Esophagus muscularis mucosa (tissue), 4 donors: Measurements from ENCODE around the gene BRSK2. TPM values are rescaled to one million over a fixed set of nuclear protein-coding genes. Genes with fewer than 3 reads are reported as not detected.

Experiments
- DNase-seq: peaks from one replicate; pipeline ENCODE4 v3.0.0-alpha.2; 2017; ENCODE audit errors: extremely low spot score
- H3K27ac ChIP-seq, 4 donors: fragments of 200-600 bp; sonication (generic); replicated peaks in 1 of 4; 1 replicate in 3 of 4; 2 replicates in 1 of 4; pipeline ENCODE4 v1.5.1; 2016 to 2019; ENCODE audit warnings: mild to moderate bottlenecking in 1 of 4
- H3K27me3 ChIP-seq, 4 donors: fragments of 200-600 bp; sonication (generic); one replicate each; pipeline versions ENCODE4 v1.5.1 to v1.6.0; 2016 to 2019
- H3K36me3 ChIP-seq, 4 donors: fragments of 200-600 bp; sonication (generic); one replicate each; pipeline ENCODE4 v1.5.1; 2016 to 2019
- H3K4me1 ChIP-seq, 4 donors: fragments of 200-600 bp; sonication (generic); one replicate each; pipeline ENCODE4 v1.5.1; 2016 to 2019
- H3K4me3 ChIP-seq, 4 donors: fragments of 200-600 bp; sonication (generic); 1 replicate in 2 of 4; 2 replicates in 2 of 4; pipeline ENCODE4 v1.5.1; 2016 to 2019; ENCODE audit warnings: mild to moderate bottlenecking in 4 of 4, moderate library complexity in 1 of 4
- H3K9me3 ChIP-seq, 4 donors: fragments of 200-600 bp; sonication (generic); 1 replicate in 3 of 4; 2 replicates in 1 of 4; pipeline ENCODE4 v1.5.1; 2016 to 2019
- CTCF ChIP-seq, 3 experiments: fragments of 200-600 bp in 2 of 3; fragments of 450-650 bp in 1 of 3; sonication (generic) in 2 of 3; IDR thresholded peaks; one replicate each; pipeline ENCODE4 v1.5.1; 2017 to 2019; ENCODE audit warnings: antibody characterized with exemption in 3 of 3, mild to moderate bottlenecking in 2 of 3, moderate library complexity in 1 of 3
- EP300 ChIP-seq: sonication (generic); formaldehyde crosslinking; IDR thresholded peaks from one replicate; pipeline ENCODE4 v1.6.1; 2017; ENCODE audit warnings: antibody characterized with exemption
- POLR2A ChIP-seq: fragments of 450-650 bp; IDR thresholded peaks from one replicate; pipeline ENCODE4 v1.6.1; 2017; ENCODE audit warnings: antibody characterized with exemption, moderate library complexity, mild to moderate bottlenecking, low read depth
- POLR2AphosphoS5 ChIP-seq, 2 donors: sonication (generic); formaldehyde crosslinking; IDR thresholded peaks; one replicate each; pipeline ENCODE4 v1.6.1; 2017; ENCODE audit warnings: antibody characterized with exemption in 2 of 2
- WGBS: methylation state at CpG from one replicate; pipeline ENCODE4 v1.1.5; 2018; 5-methylcytosine and 5-hydroxymethylcytosine counted together
- intact Hi-C: fragments of 100-400 bp; cut with DNase I; formaldehyde crosslinking; loops from one replicate; pipeline ENCODE4 v1.15.1; 2023
- total RNA-seq, 4 donors: library from RNA; depleted of rRNA; stranded (reverse); fragments of >200 nt; gene quantifications; one replicate each; pipeline versions ENCODE4 v1.1.0 to v1.2.1, GENCODE V29; 2016

Gene BRSK2
- total RNA-seq, 4 donors from 2014 or later = 1.0 to 3.3 (median 2.8) TPM

- no peak overlapping the region for H3K27ac ChIP-seq
- H3K4me1 ChIP-seq = peaks cover 2 to 7% (median 6%) of the 10 kb centered on the region in 4 donors
- intact Hi-C loops = no loop called here
- no peak for DNase-seq
- no peaks in the 10 kb centered on the region for H3K9me3 ChIP-seq
- peaks cover 2 to 95% (median 28%) of the 10 kb centered on the region in 4 donors for H3K27me3 ChIP-seq
- TF ChIP-seq POLR2AphosphoS5 (IDR thresholded peaks at IDR 0.05) = no peak
- no peak for TF ChIP-seq POLR2A
- no peak for TF ChIP-seq CTCF (IDR thresholded peaks at IDR 0.05)
- no peak for TF ChIP-seq EP300
- no peak overlapping the region for H3K4me3 ChIP-seq
- H3K36me3 ChIP-seq = no peaks in the 10 kb centered on the region
- 90% methylated on average over 14 of the region's 19 CpGs for WGBS
These were observed 6.1 kb downstream of the BRSK2 start for GRCh38 chr11:1395773-1396374.

GRCh38 chr11:1396375-1396841 lies 6.7 kb downstream of the BRSK2 start:
- Histone ChIP-seq H3K27ac (peak overlapping the region in 3 of 4 donors; percentile 18 to 28 (median 26)), H3K36me3 (no peaks in the 10 kb centered on the region), H3K4me3 (no peak overlapping the region), H3K27me3 (peaks cover 0 to 95% (median 23%) of the 10 kb centered on the region in 4 donors), H3K4me1 (peaks cover 0 to 7% (median under 1%) of the 10 kb centered on the region in 4 donors), H3K9me3 (no peaks in the 10 kb centered on the region)
- 87% methylated on average over 7 of the region's 20 CpGs for WGBS
- DNase-seq = no peak
- intact Hi-C loops = no loop called here
- TF ChIP-seq CTCF (IDR thresholded peaks at IDR 0.05) = no peak

- TF ChIP-seq EP300 (no peak), POLR2AphosphoS5 (IDR thresholded peaks at IDR 0.05) (no peak), CTCF (IDR thresholded peaks at IDR 0.05) (no peak), POLR2A (no peak)
- no peak for DNase-seq
- H3K36me3 ChIP-seq = no peaks in the 10 kb centered on the region
- 88% methylated on average over 14 of the region's 19 CpGs for WGBS
- H3K27me3 ChIP-seq = peaks cover 0 to 94% (median 15%) of the 10 kb centered on the region in 4 donors
- H3K4me1 ChIP-seq = peaks cover 0 to 7% (median 0%) of the 10 kb centered on the region in 4 donors
- no peaks in the 10 kb centered on the region for H3K9me3 ChIP-seq
- H3K27ac ChIP-seq = peak overlapping the region in 2 of 4 donors; percentile 18 to 28
- H3K4me3 ChIP-seq = no peak overlapping the region
- intact Hi-C loops = no loop called here
These were observed 7.6 kb downstream of the BRSK2 start for GRCh38 chr11:1397146-1397861.

- Histone ChIP-seq H3K4me3 (no peak overlapping the region), H3K9me3 (no peaks in the 10 kb centered on the region), H3K27ac (no peak overlapping the region), H3K27me3 (peaks cover 0 to 94% (median 8%) of the 10 kb centered on the region in 4 donors), H3K4me1 (peaks cover 0 to 7% (median 0%) of the 10 kb centered on the region in 4 donors), H3K36me3 (no peaks in the 10 kb centered on the region)
- 90% methylated on average over 13 of the region's 22 CpGs for WGBS
- TF ChIP-seq CTCF (IDR thresholded peaks at IDR 0.05) = no peak
- no peak for TF ChIP-seq POLR2AphosphoS5 (IDR thresholded peaks at IDR 0.05)
- no peak for TF ChIP-seq EP300
- no peak for TF ChIP-seq POLR2A
- no peak for DNase-seq
- intact Hi-C loops = no loop called here
These were observed 8.3 kb downstream of the BRSK2 start for GRCh38 chr11:1397862-1398527.
